SK-N-SH (cell line): ENCODE data around the gene ANXA8.
"Not testable (repeated sequence)": the region's sequence is repeated elsewhere in the genome, so short reads cannot be mapped to it uniquely, and the experiment has no call there.

Source experiments
- CTCF ChIP-seq: fragments of 200-600 bp; sonication (generic); IDR thresholded peaks from 2 replicates; pipeline ENCODE4 v1.6.1; 2017; ENCODE audit warnings: antibody characterized with exemption, mild to moderate bottlenecking, moderate library complexity
- GABPA ChIP-seq: IDR thresholded peaks from 2 replicates; pipeline ENCODE4 v1.4.0; 2012; ENCODE audit warnings: low read depth, mild to moderate bottlenecking
- MAX ChIP-seq: IDR thresholded peaks from 2 replicates; pipeline ENCODE4 v1.4.0; 2012; ENCODE audit warnings: low read depth
- POLR2AphosphoS5 ChIP-seq: IDR thresholded peaks from 2 replicates; pipeline ENCODE4 v1.6.1; 2012; ENCODE audit warnings: low read depth, low read length
- RAD21 ChIP-seq: IDR thresholded peaks from 2 replicates; pipeline ENCODE4 v1.6.1; 2012; ENCODE audit warnings: mild to moderate bottlenecking, low read length
- REST ChIP-seq: IDR thresholded peaks from 2 replicates; pipeline ENCODE4 v1.6.1; 2012; ENCODE audit warnings: mild to moderate bottlenecking, low read depth, low read length, moderate library complexity
- TCF12 ChIP-seq: IDR thresholded peaks from 2 replicates; pipeline ENCODE4 v1.4.0; 2012
- YY1 ChIP-seq: IDR thresholded peaks from 2 replicates; pipeline ENCODE4 v1.4.0; 2012; ENCODE audit warnings: low read depth, mild to moderate bottlenecking

GRCh38 chr10:47481768-47482181 lies 2.1 kb downstream of the ANXA8 start:
- not testable (repeated sequence) for TF ChIP-seq TCF12, GABPA, CTCF, MAX, REST, YY1, RAD21, POLR2AphosphoS5
